HepG2 (cell line): ENCODE data around the gene SERTAD2. TPM values are rescaled to one million over a fixed set of nuclear protein-coding genes. Genes with fewer than 3 reads are reported as not detected.

Experiments used
- DMTF1 ChIP-seq: sonication (generic); formaldehyde crosslinking; IDR thresholded peaks from 2 replicates; pipeline ENCODE4 v1.4.0; 2020; ENCODE audit warnings: mild to moderate bottlenecking, missing genetic modification reagents
- E2F5 ChIP-seq: sonication (generic); formaldehyde crosslinking; conservative IDR thresholded peaks from 2 replicates; pipeline ENCODE4 v1.4.0; 2020; ENCODE audit warnings: missing genetic modification reagents
- FOXA3 ChIP-seq: IDR thresholded peaks from 2 replicates; pipeline ENCODE4 v1.6.1; 2016; ENCODE audit warnings: missing genetic modification reagents, missing compliant biosample characterization
- FOXP1 ChIP-seq, 2 experiments: fragments of 450-650 bp in 1 of 2; IDR thresholded peaks; 2 replicates each; pipeline ENCODE4 v1.6.1; 2017 to 2018; ENCODE audit warnings: antibody characterized with exemption in 1 of 2
- GATAD2A ChIP-seq: IDR thresholded peaks from 2 replicates; pipeline ENCODE4 v1.6.1; 2016
- GRHL1 ChIP-seq: sonication (generic); formaldehyde crosslinking; conservative IDR thresholded peaks from 2 replicates; pipeline ENCODE4 v1.8.0; 2022; ENCODE audit warnings: missing genetic modification reagents
- HNRNPL ChIP-seq: fragments of 200-400 bp; formaldehyde crosslinking; IDR thresholded peaks from 2 replicates; pipeline ENCODE4 v1.6.1; 2017; ENCODE audit warnings: mild to moderate bottlenecking, low read depth, low read length
- JUND ChIP-seq: sonication (generic); formaldehyde crosslinking; IDR thresholded peaks from 2 replicates; pipeline ENCODE4 v1.8.0; 2022; ENCODE audit warnings: mild to moderate bottlenecking, missing genetic modification reagents
- KDM4B ChIP-seq: sonication (generic); formaldehyde crosslinking; IDR thresholded peaks from 2 replicates; pipeline ENCODE4 v1.4.0; 2020; ENCODE audit warnings: missing genetic modification reagents
- MBNL3 ChIP-seq: fragments of 250-450 bp; sonication (Bioruptor Pico); conservative IDR thresholded peaks from 2 replicates; pipeline ENCODE4 v1.8.0; 2022; ENCODE audit warnings: mild to moderate bottlenecking, inconsistent platforms
- MTF2 ChIP-seq: sonication (generic); formaldehyde crosslinking; IDR thresholded peaks from 2 replicates; pipeline ENCODE4 v1.5.0; 2020; ENCODE audit warnings: missing genetic modification reagents, borderline replicate concordance
- NFATC3 ChIP-seq: sonication (generic); formaldehyde crosslinking; IDR thresholded peaks from 2 replicates; pipeline ENCODE4 v1.5.1; 2020; ENCODE audit warnings: mild to moderate bottlenecking, missing genetic modification reagents
- PAX8 ChIP-seq: sonication (generic); formaldehyde crosslinking; IDR thresholded peaks from 2 replicates; pipeline ENCODE4 v1.8.0; 2022; ENCODE audit warnings: mild to moderate bottlenecking, missing genetic modification reagents, borderline replicate concordance
- RBFOX2 ChIP-seq: fragments of 200-400 bp; formaldehyde crosslinking; IDR thresholded peaks from 2 replicates; pipeline ENCODE4 v1.6.1; 2017; ENCODE audit warnings: low read depth, mild to moderate bottlenecking, low read length
- WIZ ChIP-seq: sonication (generic); formaldehyde crosslinking; IDR thresholded peaks from 2 replicates; pipeline ENCODE4 v1.5.1; 2020; ENCODE audit warnings: mild to moderate bottlenecking, missing genetic modification reagents
- ZNF180 ChIP-seq: sonication (generic); formaldehyde crosslinking; IDR thresholded peaks from 2 replicates; pipeline ENCODE4 v1.4.0; 2020; ENCODE audit warnings: low read depth, missing genetic modification reagents, borderline replicate concordance
- ZNF414 ChIP-seq: sonication (generic); formaldehyde crosslinking; IDR thresholded peaks from 2 replicates; pipeline ENCODE4 v1.5.0; 2020; ENCODE audit warnings: missing genetic modification reagents
- ZNF431 ChIP-seq: sonication (generic); formaldehyde crosslinking; IDR thresholded peaks from 2 replicates; pipeline ENCODE4 v1.9.0; 2022; ENCODE audit warnings: missing genetic modification reagents, low read depth, mild to moderate bottlenecking, borderline replicate concordance
- ZNF550 ChIP-seq: sonication (generic); formaldehyde crosslinking; IDR thresholded peaks from 2 replicates; pipeline ENCODE4 v1.4.0; 2020; ENCODE audit warnings: mild to moderate bottlenecking, missing genetic modification reagents, borderline replicate concordance
- ZNF562 ChIP-seq: sonication (generic); formaldehyde crosslinking; IDR thresholded peaks from 2 replicates; pipeline ENCODE4 v1.8.0; 2022; ENCODE audit warnings: missing genetic modification reagents, borderline replicate concordance
- ZNF580 ChIP-seq: IDR thresholded peaks from 2 replicates; pipeline ENCODE4 v1.6.1; 2016; ENCODE audit warnings: low read depth, borderline replicate concordance
- ZNF619 ChIP-seq: sonication (generic); formaldehyde crosslinking; IDR thresholded peaks from 2 replicates; pipeline ENCODE4 v1.4.0; 2020; ENCODE audit warnings: mild to moderate bottlenecking, missing genetic modification reagents
- ZNF672 ChIP-seq: sonication (generic); formaldehyde crosslinking; IDR thresholded peaks from 2 replicates; pipeline ENCODE4 v1.8.1; 2022; ENCODE audit warnings: missing genetic modification reagents
- polyA plus RNA-seq, 8 experiments: library from polyadenylated mRNA; depleted of rRNA in 3 of 8; stranded (reverse) in 7 of 8; unstranded in 1 of 8; fragments of >200 nt; fragmentation: Illumina TruSeq in 4 of 8; extraction: Trizol in 4 of 8; gene quantifications; 2 replicates each; pipeline versions ENCODE4 v1.2.1 to v1.2.3, GENCODE V29; 2011 to 2016; ENCODE audit warnings: low read depth in 4 of 8, missing spikeins in 1 of 8, mixed read lengths in 1 of 8; ENCODE audit not compliant: insufficient read depth in 1 of 8
- total RNA-seq, 5 experiments: library from RNA; depleted of rRNA; stranded (reverse); fragments of >200 nt; fragmentation: Illumina TruSeq; extraction: Trizol; gene quantifications; 2 replicates each; pipeline ENCODE4 v1.2.3, GENCODE V29; 2016; ENCODE audit warnings: low read depth in 1 of 5

The SERTAD2 gene
- total and polyA plus RNA-seq, 2 of the 13 experiments (the other 11 are each of a cell fraction or from before 2014, with no cell fraction given) = 6.7 to 22.6 TPM

- TF ChIP-seq DMTF1 (CRISPR knock-in tag) (no peak), FOXP1 (IDR thresholded peaks at IDR 0.05) (no peak), FOXP1 (CRISPR knock-in tag; IDR thresholded peaks at IDR 0.05) (no peak), ZNF672 (CRISPR knock-in tag) (no peak), WIZ (CRISPR knock-in tag) (no peak; the same call in 1 of the 2 replicates), KDM4B (CRISPR knock-in tag) (no peak), ZNF562 (CRISPR knock-in tag) (peak; percentile 70; the same call in 1 of the 2 replicates), E2F5 (CRISPR knock-in tag) (no peak), ZNF580 (0 out of 2 replicates have a peak, but pooled peaks have one; percentile 13), HNRNPL (no peak; the same call in 1 of the 2 replicates), GATAD2A (CRISPR knock-in tag) (no peak), ZNF431 (CRISPR knock-in tag) (peak; percentile 48), ZNF414 (CRISPR knock-in tag) (no peak; the same call in 1 of the 2 replicates), GRHL1 (CRISPR knock-in tag) (no peak), ZNF619 (CRISPR knock-in tag) (no peak), NFATC3 (CRISPR knock-in tag) (0 out of 2 replicates have a peak, but pooled peaks have one; percentile 51), ZNF550 (CRISPR knock-in tag) (0 out of 2 replicates have a peak, but pooled peaks have one; percentile 45), MTF2 (no peak), MBNL3 (CRISPR knock-in tag) (no peak), FOXA3 (CRISPR knock-in tag) (peak; percentile 40; the same call in 1 of the 2 replicates), JUND (CRISPR knock-in tag) (no peak), ZNF180 (CRISPR knock-in tag) (0 out of 2 replicates have a peak, but pooled peaks have one; percentile 29), PAX8 (peak; percentile 83), RBFOX2 (peak; percentile 91)
Observed at GRCh38 chr2:64653109-64654062, at the start of gene SERTAD2 (continued).
